Measurements from ENCODE around the gene NEURL4. TPM values are rescaled to one million over a fixed set of nuclear protein-coding genes. Genes with fewer than 3 reads are reported as not detected.

The NEURL4 gene
- total RNA-seq, 2 experiments from 2014 or later: 43.7 to 44.8 TPM

DNA sequence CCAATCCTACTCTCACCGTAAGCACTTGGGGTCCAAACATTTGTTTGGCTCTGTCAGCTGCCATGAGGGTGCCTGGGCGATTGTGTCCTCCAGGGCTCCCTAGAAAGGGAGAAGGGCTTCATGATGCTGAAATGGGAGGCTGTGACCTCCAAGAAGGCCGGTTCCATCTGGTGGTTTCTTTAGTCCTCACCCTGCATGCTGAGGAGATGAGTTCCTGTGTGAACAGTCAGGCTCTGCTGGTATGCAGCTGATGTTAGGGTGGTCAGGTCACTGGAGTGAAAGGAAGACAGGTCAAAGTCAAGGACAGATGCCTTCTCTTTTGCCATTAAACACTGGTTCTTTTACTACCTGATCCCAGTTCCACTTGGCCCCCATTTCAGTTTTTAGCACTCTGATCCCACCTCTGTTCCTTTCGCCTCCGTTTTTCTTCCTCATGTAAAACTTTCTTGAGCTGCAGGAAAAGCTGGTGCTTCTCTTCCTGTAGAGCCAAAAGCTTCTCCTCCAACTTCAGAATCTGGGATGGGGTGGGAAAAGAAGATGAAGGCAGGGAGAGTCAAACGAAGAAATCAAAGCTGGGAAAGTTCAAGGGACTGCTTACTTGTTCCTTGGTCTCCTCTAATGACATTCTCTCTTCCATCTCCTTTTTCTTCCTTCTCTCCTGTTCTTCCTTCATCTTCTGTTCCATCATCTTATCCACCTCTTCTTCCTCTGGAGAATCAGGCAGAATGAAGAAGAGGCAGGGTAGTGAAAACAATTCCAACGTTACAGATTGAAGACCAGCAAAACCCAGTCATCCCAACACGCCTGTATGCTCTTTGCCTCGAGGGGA lies 15.0 kb downstream of the NEURL4 start:
- Mint-ChIP-seq H3K9me3 (ENCODE audit: low read depth) (no peaks in the 10 kb centered on the region), H3K27me3 (no peaks in the 10 kb centered on the region), H3K4me1 (peaks cover 61% of the 10 kb centered on the region), H3K27ac (peak overlapping the region; percentile 91), H3K36me3 (peaks cover 45% of the 10 kb centered on the region), H3K4me3 (peak overlapping the region; percentile 80)
- CTCF ChIA-PET: interaction anchor here (0.7 to 3.4 kb wide), 10 partner anchors 9 to 123 kb away, joined by 3 to 14 read pairs (median 4); partner anchors contain the start of genes ACAP1 and NEURL4
- DNase-seq (no peak), ATAC-seq (no peak)

DNA sequence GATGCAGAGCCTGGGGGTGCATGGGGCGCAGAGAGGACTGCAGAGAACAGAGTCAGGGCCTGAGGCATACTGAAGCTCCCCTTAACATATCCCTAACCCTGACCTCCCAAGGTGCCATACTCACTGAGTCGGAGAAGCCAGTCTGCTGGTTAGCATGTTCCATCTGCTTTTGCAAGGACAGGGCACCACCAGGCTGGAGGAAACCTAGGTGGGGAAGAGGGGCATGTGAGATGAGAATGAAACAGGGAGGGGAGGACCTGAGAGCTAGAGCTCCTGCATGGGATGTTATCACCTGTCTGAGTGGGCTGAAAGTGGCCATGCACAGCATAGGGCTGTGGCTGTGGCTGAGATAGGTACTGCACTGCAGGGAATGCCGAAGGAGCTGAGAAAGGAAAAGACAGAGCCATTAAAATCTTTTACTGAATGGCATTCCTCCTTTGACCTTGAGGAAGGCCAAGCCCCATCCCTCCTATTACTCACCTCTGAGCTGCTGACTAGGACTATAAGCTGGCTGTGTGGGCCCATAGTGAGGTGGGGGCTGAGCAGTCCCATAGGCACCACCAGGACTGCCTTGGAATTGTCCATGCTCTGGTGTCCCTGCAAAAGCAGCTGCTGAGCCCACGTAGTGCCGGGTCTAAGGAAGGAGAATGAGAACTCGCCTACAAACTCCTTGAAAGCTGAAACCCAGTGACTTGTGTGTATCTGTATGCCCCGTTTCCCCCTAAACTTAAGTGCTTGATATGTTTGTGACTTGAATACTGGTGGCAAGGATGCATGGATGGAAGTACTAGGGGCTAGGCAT lies 15.8 kb downstream of the NEURL4 start:
- H3K4me3 Mint-ChIP-seq: peak overlapping the region; percentile 80
- H3K4me1 Mint-ChIP-seq: peaks cover 66% of the 10 kb centered on the region
- H3K36me3 Mint-ChIP-seq: peaks cover 49% of the 10 kb centered on the region
- peak overlapping the region; percentile 91 for H3K27ac Mint-ChIP-seq
- ATAC-seq (no peak), DNase-seq (no peak)
- H3K27me3 Mint-ChIP-seq: no peaks in the 10 kb centered on the region
- CTCF ChIA-PET: interaction anchor here (1.1 to 3.4 kb wide), 8 partner anchors 10 to 124 kb away, joined by 4 to 14 read pairs (median 4); partner anchors contain the start of gene ACAP1
- H3K9me3 Mint-ChIP-seq (ENCODE audit: low read depth): no peaks in the 10 kb centered on the region

DNA sequence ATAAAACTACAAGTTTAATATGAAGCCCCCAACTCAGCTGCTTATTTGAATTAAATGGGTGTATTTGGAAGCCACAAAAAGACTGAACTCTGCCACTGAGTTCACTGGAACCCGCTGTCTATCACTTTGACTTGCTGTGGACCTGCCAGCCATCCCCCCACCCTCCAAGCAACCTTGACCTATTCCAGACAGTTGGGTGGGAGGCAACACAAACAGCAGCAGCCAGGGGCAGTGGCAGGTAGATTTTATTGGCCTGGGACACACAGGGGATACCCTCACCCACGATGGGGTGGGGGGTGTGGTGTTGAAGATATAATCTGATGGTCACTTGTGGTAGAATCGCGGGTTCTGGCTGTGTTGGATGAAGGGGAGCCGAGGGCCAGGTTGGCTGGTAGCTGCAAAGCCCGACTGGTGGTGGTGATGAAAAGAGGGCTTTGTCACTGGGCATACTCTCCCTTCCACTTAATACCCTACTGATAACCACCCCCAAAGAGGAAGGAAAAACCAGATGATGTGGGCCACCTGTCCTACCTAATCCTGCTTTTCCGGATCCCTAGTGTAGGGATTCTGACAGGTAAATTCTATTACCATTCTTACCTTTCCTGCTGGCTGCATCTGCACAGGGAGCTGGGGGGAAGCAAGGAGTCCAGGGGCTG lies 16.6 kb downstream of the NEURL4 start:
- CTCF ChIA-PET: interaction anchor here (1.1 to 2.9 kb wide), 6 partner anchors 11 to 43 kb away, joined by 4 to 11 read pairs (median 4); partner anchors contain the start of gene ACAP1
- H3K27me3 Mint-ChIP-seq: no peaks in the 10 kb centered on the region
- peak overlapping the region; percentile 91 for H3K27ac Mint-ChIP-seq
- H3K9me3 Mint-ChIP-seq (ENCODE audit: low read depth): no peaks in the 10 kb centered on the region
- peaks cover 66% of the 10 kb centered on the region for H3K4me1 Mint-ChIP-seq
- H3K4me3 Mint-ChIP-seq: no peak overlapping the region
- no peak for DNase-seq
- peaks cover 49% of the 10 kb centered on the region for H3K36me3 Mint-ChIP-seq
- ATAC-seq: no peak

DNA sequence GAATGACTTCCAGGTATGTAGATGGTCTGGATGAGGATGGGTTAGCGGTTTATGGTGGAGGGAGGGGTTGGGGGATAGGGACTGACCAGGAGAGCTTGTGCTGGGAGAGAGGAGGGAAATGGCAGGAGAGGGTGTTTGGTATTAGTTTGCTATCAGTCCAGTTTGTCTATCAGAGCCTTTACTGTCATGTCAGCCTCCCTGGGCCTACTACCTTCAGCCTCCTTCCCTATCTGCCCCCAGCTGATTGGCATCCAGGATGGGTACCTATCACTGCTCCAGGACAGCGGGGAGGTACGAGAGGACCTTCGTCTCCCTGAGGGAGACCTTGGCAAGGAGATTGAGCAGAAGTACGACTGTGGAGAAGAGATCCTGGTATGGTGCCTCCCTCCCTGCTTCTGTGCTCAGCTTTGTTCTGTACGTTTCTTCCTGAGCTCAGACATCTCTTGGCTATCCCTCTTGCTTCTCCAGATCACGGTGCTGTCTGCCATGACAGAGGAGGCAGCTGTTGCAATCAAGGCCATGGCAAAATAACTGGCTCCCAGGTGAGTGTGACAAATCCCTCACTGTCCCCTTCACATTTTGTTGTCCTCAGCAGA lies 17.9 kb downstream of the NEURL4 start:
- Mint-ChIP-seq H3K36me3 (peaks cover 47% of the 10 kb centered on the region), H3K27ac (peak overlapping the region; percentile 96), H3K4me3 (no peak overlapping the region), H3K4me1 (peaks cover 67% of the 10 kb centered on the region), H3K27me3 (no peaks in the 10 kb centered on the region), H3K9me3 (ENCODE audit: low read depth) (no peaks in the 10 kb centered on the region)
- CTCF ChIA-PET: interaction anchor here (3.2 kb wide), 1 partner anchor 14 kb away, joined by 13 read pairs; no protein-coding TSS in a partner anchor
- ATAC-seq: no peak
- no peak for DNase-seq

DNA sequence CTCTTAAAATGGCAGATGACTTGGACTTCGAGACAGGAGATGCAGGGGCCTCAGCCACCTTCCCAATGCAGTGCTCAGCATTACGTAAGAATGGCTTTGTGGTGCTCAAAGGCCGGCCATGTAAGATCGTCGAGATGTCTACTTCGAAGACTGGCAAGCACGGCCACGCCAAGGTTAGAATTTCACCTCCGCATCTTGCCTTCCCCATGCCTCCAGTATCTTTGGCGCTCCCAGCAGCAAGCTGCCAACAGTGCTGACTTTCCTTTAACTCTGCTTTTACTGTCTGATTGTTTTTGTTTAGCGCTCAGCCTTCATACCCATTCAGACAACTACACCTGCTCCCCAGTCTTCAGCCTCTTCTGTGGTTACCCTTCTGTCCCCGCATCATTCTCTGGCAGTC lies 19.5 kb downstream of the NEURL4 start:
- CTCF ChIA-PET: interaction anchor here (1.0 to 3.2 kb wide), 5 partner anchors 13 to 95 kb away, joined by 3 to 14 read pairs (median 4); partner anchors contain the start of genes ACAP1 and TMEM256
- Mint-ChIP-seq H3K4me3 (peak overlapping the region; percentile 91), H3K36me3 (peaks cover 46% of the 10 kb centered on the region), H3K4me1 (peaks cover 62% of the 10 kb centered on the region), H3K27me3 (no peaks in the 10 kb centered on the region), H3K9me3 (ENCODE audit: low read depth) (no peaks in the 10 kb centered on the region), H3K27ac (peak overlapping the region; percentile 96)
- DNase-seq (no peak), ATAC-seq (no peak)

DNA sequence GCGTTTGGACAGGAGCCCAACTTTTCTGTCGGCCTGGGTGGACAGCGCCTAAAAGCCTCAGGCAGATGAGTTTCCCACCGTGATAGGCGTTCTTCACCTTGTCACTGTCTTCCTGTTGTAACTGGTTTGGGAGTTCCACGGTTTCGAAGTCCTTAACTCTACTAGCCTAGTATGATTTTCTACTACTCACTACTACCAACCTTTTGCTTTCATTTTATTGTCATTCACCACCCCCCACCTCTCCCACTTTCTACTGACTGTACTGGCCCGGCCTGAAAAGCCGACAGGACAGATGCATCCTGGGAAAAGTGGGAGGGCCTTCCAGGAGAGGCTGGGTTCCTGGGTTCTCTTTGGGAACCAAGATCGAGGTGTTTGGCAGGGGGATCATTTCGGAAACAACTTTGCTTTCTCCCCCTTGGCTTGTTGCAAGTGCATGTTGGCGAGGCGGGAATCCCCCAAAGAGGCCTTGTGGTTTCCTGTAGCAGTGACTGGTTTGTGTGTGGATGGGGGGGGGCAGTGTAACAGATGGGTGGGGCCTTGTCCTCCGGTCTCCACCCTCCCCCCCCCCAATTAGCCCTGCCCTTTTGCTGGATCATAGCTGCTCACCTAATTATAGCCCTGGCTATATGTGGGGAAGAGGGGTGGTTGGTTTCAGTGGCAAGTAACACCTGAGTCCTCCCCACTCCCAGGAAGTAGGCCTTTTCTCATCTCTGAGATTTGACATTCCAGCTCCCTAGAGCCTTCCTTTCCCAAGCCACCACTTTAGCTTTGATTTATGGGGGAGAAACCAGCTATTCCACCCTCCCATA lies 20.3 kb downstream of the NEURL4 start:
- Mint-ChIP-seq H3K27me3 (no peaks in the 10 kb centered on the region), H3K4me3 (peak overlapping the region; percentile 91), H3K36me3 (peaks cover 45% of the 10 kb centered on the region), H3K9me3 (ENCODE audit: low read depth) (no peaks in the 10 kb centered on the region), H3K4me1 (peaks cover 54% of the 10 kb centered on the region), H3K27ac (peak overlapping the region; percentile 96)
- peak; percentile 31 for ATAC-seq
- CTCF ChIA-PET: interaction anchor here (1.0 to 3.2 kb wide), 6 partner anchors 12 to 95 kb away, joined by 3 to 14 read pairs (median 4); partner anchors contain the start of genes ACAP1, SLC2A4 and TMEM256
- peak; percentile 92 for DNase-seq

DNA sequence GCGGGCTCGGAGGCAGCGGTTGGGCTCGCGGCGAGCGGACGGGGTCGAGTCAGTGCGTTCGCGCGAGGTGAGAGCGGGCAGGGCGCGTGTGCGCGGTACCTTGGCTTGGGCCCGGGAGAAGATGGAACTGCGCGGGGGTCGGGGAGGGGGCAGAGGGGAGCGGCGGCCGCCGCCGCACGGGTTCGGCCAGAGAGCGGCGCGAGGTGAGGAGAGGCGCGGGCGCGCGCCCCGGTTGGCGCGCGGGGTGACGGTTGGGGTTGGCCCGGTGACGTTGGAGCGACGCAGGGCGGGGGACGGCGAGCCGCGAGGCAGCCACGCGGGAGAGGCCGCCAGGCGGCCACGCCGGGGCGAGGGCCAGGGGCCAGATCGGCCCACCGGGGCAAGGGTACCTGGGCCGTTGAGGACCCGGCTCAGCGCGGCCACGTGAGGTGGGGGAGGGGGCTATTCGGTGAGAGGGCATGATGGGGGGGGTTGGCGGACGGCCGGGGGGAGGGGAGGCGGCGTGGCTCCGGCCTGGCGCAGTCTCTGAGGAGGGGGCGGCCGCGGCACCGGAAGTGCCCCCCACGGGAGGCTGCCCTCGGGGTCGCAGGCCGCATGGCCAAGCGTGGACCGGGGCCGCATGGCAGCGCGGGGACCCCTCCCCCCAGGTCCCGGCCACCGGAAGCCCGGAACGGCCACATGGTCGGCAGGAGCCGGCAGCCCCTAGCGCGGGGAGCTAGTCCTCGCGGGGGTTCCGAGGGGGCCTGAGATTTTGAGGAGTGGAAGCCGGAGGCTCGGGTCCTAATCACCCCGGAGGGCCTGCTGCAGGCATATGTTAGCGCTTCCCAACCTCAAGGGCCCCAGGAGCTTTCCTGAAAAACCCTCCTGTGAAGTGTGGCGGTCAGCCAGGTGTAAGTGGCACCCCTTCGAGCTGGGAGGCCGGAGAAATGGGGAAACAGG lies 21.2 kb downstream of the NEURL4 start:
- Mint-ChIP-seq H3K27me3 (no peaks in the 10 kb centered on the region), H3K27ac (peak overlapping the region; percentile 96), H3K4me3 (peak overlapping the region; percentile 91), H3K9me3 (ENCODE audit: low read depth) (no peaks in the 10 kb centered on the region), H3K4me1 (peaks cover 46% of the 10 kb centered on the region), H3K36me3 (peaks cover 41% of the 10 kb centered on the region)
- peak; percentile 74 for DNase-seq
- peak; percentile 11 for ATAC-seq
- CTCF ChIA-PET: interaction anchor here (1.2 to 3.2 kb wide), 3 partner anchors 11 to 29 kb away, joined by 4 to 14 read pairs (median 13); partner anchors contain the start of genes ACAP1 and SLC2A4

DNA sequence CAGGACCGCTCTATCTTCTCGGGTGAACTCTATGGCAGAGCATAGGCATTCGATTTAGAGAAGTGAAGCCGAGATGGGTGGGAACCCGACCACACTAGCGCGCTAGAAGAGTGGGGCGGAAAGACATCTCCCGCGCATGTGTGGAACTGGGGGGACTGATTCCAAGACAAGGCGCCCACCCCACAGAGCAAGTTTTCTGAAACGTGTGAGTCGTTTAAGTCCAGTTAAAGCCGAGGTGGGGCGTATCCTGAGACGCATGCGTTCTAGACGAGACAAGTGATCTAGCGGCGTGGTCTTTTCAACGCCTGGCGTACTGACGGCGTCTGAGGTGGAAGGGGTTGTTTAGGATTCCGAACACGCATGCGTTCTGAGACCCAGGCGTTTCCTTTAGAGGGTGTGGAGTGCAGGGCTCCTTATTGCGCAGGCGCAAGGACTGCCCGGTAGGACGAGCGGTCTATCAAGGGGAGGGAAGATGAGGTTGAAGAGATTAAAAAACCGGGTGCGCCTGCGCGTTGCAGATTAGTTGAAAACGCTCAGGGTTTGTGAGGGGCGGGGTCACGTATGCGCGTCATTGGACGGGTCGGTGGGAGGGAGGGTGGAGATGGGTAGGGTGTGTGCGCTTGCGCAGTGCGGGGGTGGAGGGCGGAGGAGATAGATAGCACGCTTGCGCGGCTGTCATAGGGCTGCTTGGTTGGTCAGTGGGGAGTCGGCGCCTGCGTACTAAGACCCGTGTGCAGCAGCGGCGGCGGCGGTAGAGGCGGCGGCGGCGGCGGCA lies 22.0 kb downstream of the NEURL4 start, which contains the start of gene EIF5A:
Gene EIF5A, plus strand, starts transcription at position 718 of the 775 bp plus-strand sequence. CDS start 2,008 bp downstream, outside the sequence.
- peaks cover 34% of the 10 kb centered on the region for H3K36me3 Mint-ChIP-seq
- DNase-seq (peak; percentile 100), ATAC-seq (peak; percentile 85)
- H3K27ac Mint-ChIP-seq: peak within 1 kb of the TSS; percentile 96
- H3K27me3 Mint-ChIP-seq: no peaks in the 10 kb centered on the region
- H3K9me3 Mint-ChIP-seq (ENCODE audit: low read depth): no peaks in the 10 kb centered on the region
- peak within 1 kb of the TSS; percentile 91 for H3K4me3 Mint-ChIP-seq
- CTCF ChIA-PET: no interaction called here
- H3K4me1 Mint-ChIP-seq: peaks cover 39% of the 10 kb centered on the region

DNA sequence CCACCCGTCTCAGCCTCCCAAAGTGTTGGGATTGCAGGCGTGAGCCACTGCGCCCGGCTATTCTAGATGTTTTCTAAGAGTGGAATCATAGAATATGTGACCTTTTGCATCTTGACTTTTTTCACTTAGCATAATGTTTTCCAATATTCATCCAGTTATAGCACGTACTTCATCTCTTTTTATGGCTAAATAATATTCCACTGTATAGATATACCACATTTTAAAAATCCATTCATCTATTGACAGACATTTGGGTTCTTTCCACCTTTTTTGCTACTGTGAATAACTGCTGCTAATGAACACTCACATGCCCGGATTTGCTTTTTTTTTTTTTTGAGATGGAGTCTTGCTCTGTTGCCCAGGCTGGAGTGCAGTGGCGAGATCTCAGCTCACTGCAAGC lies 25.0 kb downstream of the NEURL4 start:
- peaks cover 12% of the 10 kb centered on the region for H3K4me1 Mint-ChIP-seq
- H3K27me3 Mint-ChIP-seq: peaks cover 4% of the 10 kb centered on the region
- no peak for ATAC-seq
- H3K27ac Mint-ChIP-seq: no peak overlapping the region
- no peak for DNase-seq
- H3K36me3 Mint-ChIP-seq: peaks cover 8% of the 10 kb centered on the region
- CTCF ChIA-PET: interaction anchor here (1.0 to 3.3 kb wide), 2 partner anchors 8 to 258 kb away, joined by 3 to 20 read pairs; no protein-coding TSS in a partner anchor
- H3K9me3 Mint-ChIP-seq (ENCODE audit: low read depth): no peaks in the 10 kb centered on the region
- no peak overlapping the region for H3K4me3 Mint-ChIP-seq

DNA sequence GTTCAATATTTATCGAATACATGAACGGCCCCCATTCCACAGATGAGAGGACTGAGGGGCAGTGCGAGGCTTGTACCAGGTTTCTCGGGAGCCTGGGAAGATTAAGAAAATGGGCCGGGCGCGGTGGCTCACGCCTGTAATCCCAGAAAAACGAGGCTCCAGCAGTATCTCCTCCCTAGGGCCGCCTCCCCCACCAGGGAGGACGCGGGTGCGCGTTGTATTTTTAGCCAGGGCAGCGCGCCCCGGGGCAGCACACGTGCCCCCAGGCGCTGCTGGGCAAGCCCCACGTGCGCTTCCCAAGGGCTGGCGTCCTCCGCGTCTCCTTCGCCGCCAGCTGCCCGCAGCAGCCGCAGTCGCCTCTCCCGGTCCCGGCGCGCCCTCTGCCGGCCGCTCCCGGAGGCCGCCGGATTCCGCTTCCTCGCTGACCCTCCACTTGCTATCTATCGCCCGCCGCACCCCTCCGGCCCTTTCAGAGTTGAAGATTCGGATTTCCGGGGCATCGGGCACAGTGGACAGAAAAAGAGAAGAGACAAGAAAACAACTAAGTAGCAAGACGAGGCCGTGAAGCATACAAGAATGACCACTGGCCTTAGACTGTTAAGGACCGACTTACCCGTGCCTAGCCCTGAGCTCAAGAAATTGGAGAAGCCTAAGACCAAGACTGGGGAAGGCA lies 32.8 kb downstream of the NEURL4 start:
- H3K4me3 Mint-ChIP-seq: no peak overlapping the region

More for the DNA sequence above, 32.8 kb downstream of the NEURL4 start:
- Mint-ChIP-seq H3K27me3 (peaks cover 46% of the 10 kb centered on the region), H3K4me1 (peaks cover 21% of the 10 kb centered on the region), H3K9me3 (ENCODE audit: low read depth) (no peaks in the 10 kb centered on the region), H3K36me3 (no peaks in the 10 kb centered on the region), H3K27ac (no peak overlapping the region)
- ATAC-seq (peak; percentile 37), DNase-seq (peak; percentile 71)
- CTCF ChIA-PET: interaction anchor here (0.5 to 3.7 kb wide), 43 partner anchors 9 to 774 kb away, joined by 3 to 112 read pairs (median 4); partner anchors contain the start of genes ACADVL, ACAP1, CD68 and CTDNEP1
